BE2C (cell line): Measurements from ENCODE around the gene B4GALNT3.

ENCODE experiments used
- DNase-seq: peaks from one replicate; pipeline ENCODE4 v3.0.0-alpha.2; 2020
- H3K27me3 ChIP-seq: fragments of 250-450 bp; sonication (Bioruptor Pico); 2 replicates; pipeline ENCODE4 v1.5.1; 2020; ENCODE audit warnings: mild to moderate bottlenecking
- H3K36me3 ChIP-seq: fragments of 250-450 bp; sonication (Bioruptor Pico); 2 replicates; pipeline ENCODE4 v1.5.1; 2020; ENCODE audit warnings: mild to moderate bottlenecking
- H3K4me1 ChIP-seq: fragments of 250-450 bp; sonication (Bioruptor Pico); 2 replicates; pipeline ENCODE4 v1.5.1; 2020
- H3K4me3 ChIP-seq: 2 replicates; pipeline ENCODE4 v1.5.1; 2011; ENCODE audit warnings: low read depth, low read length
- H3K9me3 ChIP-seq: fragments of 250-450 bp; sonication (Bioruptor Pico); 2 replicates; pipeline ENCODE4 v1.5.1; 2020
- CTCF ChIP-seq: IDR thresholded peaks from 2 replicates; pipeline ENCODE4 v1.5.1; 2012; ENCODE audit warnings: mild to moderate bottlenecking, low read depth, low read length

B4GALNT3 gene

GRCh38 chr12:464484-465267 lies 4.9 kb downstream of the B4GALNT3 start:
- Histone ChIP-seq H3K27me3 (peaks cover 15% of the 10 kb centered on the region), H3K36me3 (no peaks in the 10 kb centered on the region), H3K4me1 (no peaks in the 10 kb centered on the region), H3K9me3 (no peaks in the 10 kb centered on the region), H3K4me3 (no peak overlapping the region)
- no peak for DNase-seq
- no peak for TF ChIP-seq CTCF

DNA sequence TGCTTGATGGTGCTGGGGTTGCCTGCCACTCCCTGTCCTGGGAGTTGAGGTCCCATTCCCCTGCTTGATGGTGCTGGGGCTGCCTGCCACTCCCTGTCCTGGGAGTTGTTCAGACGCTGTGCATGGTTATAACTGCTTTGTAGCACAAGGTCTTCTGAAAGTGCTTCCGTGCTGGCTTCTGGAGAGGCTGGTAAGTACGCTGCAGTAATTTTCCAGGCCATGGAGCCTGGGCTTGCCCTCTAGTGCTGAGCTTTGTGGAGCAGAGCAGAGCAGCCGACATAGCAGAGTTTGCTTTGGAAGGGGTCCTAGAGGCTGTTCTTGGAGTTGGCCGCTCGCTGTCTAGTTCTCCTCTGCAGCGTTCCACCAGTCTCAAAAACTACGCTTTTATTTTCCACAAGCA lies 6.3 kb downstream of the B4GALNT3 start:
- no peak for TF ChIP-seq CTCF
- Histone ChIP-seq H3K27me3 (peaks cover 4% of the 10 kb centered on the region), H3K4me3 (no peak overlapping the region), H3K4me1 (no peaks in the 10 kb centered on the region), H3K9me3 (no peaks in the 10 kb centered on the region), H3K36me3 (no peaks in the 10 kb centered on the region)
- no peak for DNase-seq

DNA sequence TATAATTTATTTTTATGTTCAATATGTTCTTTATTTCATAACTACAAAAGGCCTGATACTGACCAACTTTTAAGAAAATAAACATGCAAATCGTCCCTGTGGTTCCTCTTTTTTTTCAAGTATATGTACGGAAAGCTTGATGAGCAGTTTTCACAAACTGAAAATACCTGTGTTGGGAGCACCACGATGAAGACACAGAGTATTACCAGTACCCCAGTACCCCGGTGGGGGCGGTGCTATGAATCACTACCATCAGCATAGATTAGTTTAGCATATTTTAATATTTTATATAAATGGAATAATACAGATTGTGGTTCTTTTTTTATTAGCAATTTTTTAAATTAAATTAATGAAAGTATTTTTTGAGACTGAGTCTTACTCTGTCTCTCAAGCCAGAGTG lies 7.0 kb downstream of the B4GALNT3 start:
- DNase-seq, result no peak
- no peaks in the 10 kb centered on the region for H3K36me3 ChIP-seq
- H3K4me3 ChIP-seq, result no peak overlapping the region
- H3K9me3 ChIP-seq, result no peaks in the 10 kb centered on the region
- TF ChIP-seq CTCF, result no peak
- no peaks in the 10 kb centered on the region for H3K4me1 ChIP-seq
- no peaks in the 10 kb centered on the region for H3K27me3 ChIP-seq

DNA sequence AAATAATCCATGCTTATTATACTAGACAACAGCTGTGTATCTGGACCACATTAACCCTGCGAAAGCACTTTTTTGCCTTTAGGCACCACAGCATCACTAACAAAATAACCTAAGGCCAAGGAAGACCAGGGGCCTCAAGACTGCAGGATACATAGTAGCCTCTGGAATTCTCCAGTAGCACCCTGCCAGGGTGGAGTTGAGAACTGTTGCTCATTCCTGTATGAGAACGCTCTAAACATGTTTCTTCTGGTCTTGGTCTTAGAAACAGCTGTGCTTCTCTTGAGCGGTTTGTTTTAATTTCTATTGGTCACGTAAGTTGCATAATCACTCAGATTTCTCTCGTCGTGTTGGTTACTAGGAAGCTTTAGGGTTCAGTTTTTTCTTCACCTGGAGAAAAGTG lies 7.9 kb downstream of the B4GALNT3 start:
- H3K4me1 ChIP-seq, result no peaks in the 10 kb centered on the region
- TF ChIP-seq CTCF, result no peak
- H3K4me3 ChIP-seq, result no peak overlapping the region

GRCh38 chr12:468671-469389 lies 9.1 kb downstream of the B4GALNT3 start:
- no peak for TF ChIP-seq CTCF
- H3K4me1 ChIP-seq, result no peaks in the 10 kb centered on the region
- DNase-seq, result no peak

More for the DNA sequence above, 7.9 kb downstream of the B4GALNT3 start:
- Histone ChIP-seq H3K36me3 (no peaks in the 10 kb centered on the region), H3K9me3 (no peaks in the 10 kb centered on the region), H3K27me3 (no peaks in the 10 kb centered on the region)
- DNase-seq, result no peak

GRCh38 chr12:470133-470532 lies 10.4 kb downstream of the B4GALNT3 start:
- Histone ChIP-seq H3K9me3 (no peaks in the 10 kb centered on the region; the same call in 1 of the 2 replicates), H3K4me1 (no peaks in the 10 kb centered on the region), H3K27me3 (no peaks in the 10 kb centered on the region), H3K36me3 (no peaks in the 10 kb centered on the region), H3K4me3 (no peak overlapping the region)
- TF ChIP-seq CTCF, result no peak
- no peak for DNase-seq

More at GRCh38 chr12:468671-469389, 9.1 kb downstream of the B4GALNT3 start:
- H3K4me3 ChIP-seq, result no peak overlapping the region
- H3K36me3 ChIP-seq, result no peaks in the 10 kb centered on the region
- H3K9me3 ChIP-seq, result no peaks in the 10 kb centered on the region; the same call in 1 of the 2 replicates
- no peaks in the 10 kb centered on the region for H3K27me3 ChIP-seq
